H1 (cell line): ENCODE data around the gene AGAP1. TPM values are rescaled to one million over a fixed set of nuclear protein-coding genes. Genes with fewer than 3 reads are reported as not detected.

Source experiments
- JUND ChIP-seq: IDR thresholded peaks from 2 replicates; pipeline ENCODE4 v1.6.1; 2011; ENCODE audit warnings: mild to moderate bottlenecking, improper control_type of control experiment, low read length
- POU5F1 ChIP-seq: IDR thresholded peaks from 2 replicates; pipeline ENCODE4 v1.6.1; 2011; ENCODE audit warnings: low read depth, mild to moderate bottlenecking, low read length, moderate library complexity
- SP2 ChIP-seq: IDR thresholded peaks from 2 replicates; pipeline ENCODE4 v1.6.1; 2012; ENCODE audit warnings: mild to moderate bottlenecking, low read length, inconsistent platforms
- TBP ChIP-seq: IDR thresholded peaks from 2 replicates; pipeline ENCODE4 v1.6.1; 2011; ENCODE audit warnings: low read depth, low read length, improper control_type of control experiment
- polyA plus RNA-seq, 7 experiments: library from polyadenylated mRNA; depleted of rRNA in 3 of 7; stranded (reverse) in 5 of 7; unstranded in 2 of 7; fragments of >200 nt in 5 of 7; fragments of 200-250 nt in 2 of 7; gene quantifications; 1 replicate in 5 of 7; 2 replicates in 1 of 7; 4 replicates in 1 of 7; pipeline versions ENCODE4 v1.2.1 to v1.2.3, GENCODE V29; 2011 to 2013; ENCODE audit warnings: missing spikeins in 2 of 7, mixed read lengths in 2 of 7
- total RNA-seq: library from RNA; stranded (reverse); fragmentation: NEBNext Ultra II Directional; extraction: Animal tissue kit (Norgen Biotek cat#: 25700); gene quantifications from 2 replicates; pipeline ENCODE4 v1.2.1, GENCODE V29; 2021

AGAP1 gene
- total and polyA plus RNA-seq, 2 of the 8 experiments (the other 6 are each of a cell fraction or from before 2014, with no cell fraction given): 18.1 to 39.4 TPM

DNA sequence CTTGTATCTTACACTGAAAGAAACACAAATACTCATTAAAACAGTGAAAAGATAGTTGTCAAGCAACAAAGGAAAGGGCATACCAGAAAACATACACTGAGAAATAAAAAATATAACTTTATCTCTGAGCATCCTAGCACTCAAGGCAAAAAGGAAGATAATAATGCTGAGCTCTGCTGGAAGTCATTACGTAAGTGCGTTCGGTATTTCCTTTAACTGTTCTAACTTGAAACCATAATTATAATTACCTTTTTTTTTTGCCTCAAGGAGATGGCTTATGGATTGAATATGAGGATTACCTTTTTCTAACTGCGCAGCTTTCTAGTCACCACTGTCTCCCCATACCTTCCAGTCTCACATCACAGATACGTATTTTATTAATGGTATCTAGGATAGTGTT, 366.3 kb downstream of the AGAP1 start (continued):
- TF ChIP-seq JUND: no peak
- no peak for TF ChIP-seq TBP
- no peak for TF ChIP-seq SP2
- no peak for TF ChIP-seq POU5F1
- TF ChIP-seq, all 59 proteins: peak for 0
